ENCODE measurements around the gene NKIRAS2. TPM values are rescaled to one million over a fixed set of nuclear protein-coding genes. Genes with fewer than 3 reads are reported as not detected.

Gene NKIRAS2
- total and polyA plus RNA-seq, 2 experiments from 2014 or later = 31.3 to 52.9 TPM

- no peak for TF ChIP-seq REST (IDR thresholded peaks at IDR 0.05; ENCODE audit: unreplicated experiment)
- no peak for TF ChIP-seq CREB1 (CRISPR knock-in tag; IDR thresholded peaks at IDR 0.05; ENCODE audit: low read depth)
- no peak for TF ChIP-seq ETS1 (IDR thresholded peaks at IDR 0.05)
- TF ChIP-seq STAT1 (IDR thresholded peaks at IDR 0.05; ENCODE audit: unreplicated experiment) = no peak
- no peak for TF ChIP-seq JUNB (IDR thresholded peaks at IDR 0.05; ENCODE audit: unreplicated experiment)
- TF ChIP-seq EZH2 (IDR thresholded peaks at IDR 0.05; ENCODE audit: low read depth, unreplicated experiment) = no peak
- TF ChIP-seq EZH2phosphoT487 (IDR thresholded peaks at IDR 0.05; ENCODE audit: unreplicated experiment) = no peak
- no peak for TF ChIP-seq ZNF114 (CRISPR knock-in tag; IDR thresholded peaks at IDR 0.05)
- TF ChIP-seq NANOG (IDR thresholded peaks at IDR 0.05; ENCODE audit: borderline replicate concordance) = no peak
- TF ChIP-seq, protein P1, sequence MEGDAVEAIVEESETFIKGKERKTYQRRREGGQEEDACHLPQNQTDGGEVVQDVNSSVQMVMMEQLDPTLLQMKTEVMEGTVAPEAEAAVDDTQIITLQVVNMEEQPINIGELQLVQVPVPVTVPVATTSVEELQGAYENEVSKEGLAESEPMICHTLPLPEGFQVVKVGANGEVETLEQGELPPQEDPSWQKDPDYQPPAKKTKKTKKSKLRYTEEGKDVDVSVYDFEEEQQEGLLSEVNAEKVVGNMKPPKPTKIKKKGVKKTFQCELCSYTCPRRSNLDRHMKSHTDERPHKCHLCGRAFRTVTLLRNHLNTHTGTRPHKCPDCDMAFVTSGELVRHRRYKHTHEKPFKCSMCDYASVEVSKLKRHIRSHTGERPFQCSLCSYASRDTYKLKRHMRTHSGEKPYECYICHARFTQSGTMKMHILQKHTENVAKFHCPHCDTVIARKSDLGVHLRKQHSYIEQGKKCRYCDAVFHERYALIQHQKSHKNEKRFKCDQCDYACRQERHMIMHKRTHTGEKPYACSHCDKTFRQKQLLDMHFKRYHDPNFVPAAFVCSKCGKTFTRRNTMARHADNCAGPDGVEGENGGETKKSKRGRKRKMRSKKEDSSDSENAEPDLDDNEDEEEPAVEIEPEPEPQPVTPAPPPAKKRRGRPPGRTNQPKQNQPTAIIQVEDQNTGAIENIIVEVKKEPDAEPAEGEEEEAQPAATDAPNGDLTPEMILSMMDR (conservative IDR thresholded peaks at IDR 0.05; ENCODE audit: low read depth in 2 of 2) = no peak
These were observed 46.5 kb upstream of the NKIRAS2 start (continued) for GRCh38 chr17:41973408-41973811.

DNA sequence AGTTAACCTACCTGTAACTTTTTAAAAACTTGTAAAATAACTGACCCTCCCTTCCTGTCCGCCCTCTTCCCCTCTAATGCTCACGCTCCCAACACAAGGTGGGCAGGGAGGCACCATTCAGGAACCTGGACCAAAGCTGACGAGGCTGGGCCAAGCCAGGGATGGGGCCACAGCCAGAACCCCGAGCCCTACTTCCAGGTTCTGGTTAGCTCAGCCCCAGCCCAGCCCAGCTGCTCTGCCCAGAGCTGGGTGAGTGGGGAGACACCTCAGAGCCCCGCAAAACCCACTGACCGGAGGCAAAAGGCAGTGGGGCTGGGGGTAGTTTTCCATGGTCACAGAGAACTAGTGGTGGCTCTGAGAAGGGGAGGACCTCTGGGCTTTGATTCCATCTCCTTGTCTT, 45.9 kb upstream of the NKIRAS2 start:
- Histone ChIP-seq H3K36me3 (ENCODE audit: insufficient read depth) (peaks cover 36% of the 10 kb centered on the region), H3K79me2 (replicated peaks; ENCODE audit: insufficient read depth) (no peaks in the 10 kb centered on the region), H3K27ac (ENCODE audit: low read depth) (no peak overlapping the region), H2AFZ (no peak overlapping the region), H3K4me1 (ENCODE audit: insufficient read depth) (no peaks in the 10 kb centered on the region), H3K4me2 (no peak overlapping the region), H3F3A (replicated peaks; ENCODE audit: low read depth) (peaks cover 20% of the 10 kb centered on the region; the same call in 1 of the 2 replicates), H3K9me2 (ENCODE audit: insufficient read depth) (no peaks in the 10 kb centered on the region), H3K4me3 (no peak overlapping the region), H3K27me3 (ENCODE audit: insufficient read depth) (no peaks in the 10 kb centered on the region), H4K20me1 (replicated peaks; ENCODE audit: insufficient read depth) (peaks cover 7% of the 10 kb centered on the region)
- peaks cover 80% of the 10 kb centered on the region for H3K36me3 Mint-ChIP-seq (ENCODE audit: low read depth)
- DNase-seq (ENCODE audit: low spot score) (no peak), ATAC-seq (no peak)
- no peak overlapping the region for H3K4me3 Mint-ChIP-seq
- no peaks in the 10 kb centered on the region for H3K9me3 Mint-ChIP-seq
- peaks cover 8% of the 10 kb centered on the region for H3K27me3 Mint-ChIP-seq (ENCODE audit: insufficient read depth, low read depth, poor library complexity)
- H3K27ac Mint-ChIP-seq = no peak overlapping the region
- no peaks in the 10 kb centered on the region for H3K4me1 Mint-ChIP-seq
- TF ChIP-seq ZNF331 (CRISPR knock-in tag; IDR thresholded peaks at IDR 0.05; ENCODE audit: low read depth) (no peak), STAT1 (IDR thresholded peaks at IDR 0.05; ENCODE audit: unreplicated experiment) (no peak), NANOG (IDR thresholded peaks at IDR 0.05; ENCODE audit: borderline replicate concordance) (no peak), EZH2 (IDR thresholded peaks at IDR 0.05; ENCODE audit: low read depth, unreplicated experiment) (no peak), POLR2AphosphoS5 (IDR thresholded peaks at IDR 0.05; ENCODE audit: low read depth) (no peak; the same call in 1 of the 2 replicates), EZH2phosphoT487 (IDR thresholded peaks at IDR 0.05; ENCODE audit: unreplicated experiment) (no peak), ETS1 (IDR thresholded peaks at IDR 0.05) (no peak), JUNB (IDR thresholded peaks at IDR 0.05; ENCODE audit: unreplicated experiment) (no peak), ZNF114 (CRISPR knock-in tag; IDR thresholded peaks at IDR 0.05) (no peak)

Data from GM23338 (cell line).